Endodermal cell (in vitro differentiated cells): Measurements from ENCODE around the gene B4GALT3. TPM values are rescaled to one million over a fixed set of nuclear protein-coding genes. Genes with fewer than 3 reads are reported as not detected.
A peak's percentile ranks its signal among the peaks of the same experiment; 100 is the strongest.

Experiments
- DNase-seq: peaks from one replicate; pipeline ENCODE4 v3.0.0-alpha.2; 2017
- H3K27ac ChIP-seq: 2 replicates; pipeline ENCODE4 v1.5.1; 2013; ENCODE audit warnings: mild to moderate bottlenecking, low read depth, low read length, moderate library complexity
- H3K27me3 ChIP-seq: 2 replicates; pipeline ENCODE4 v1.6.1; 2013; ENCODE audit warnings: mild to moderate bottlenecking, low read length, moderate library complexity; ENCODE audit not compliant: insufficient read depth, control insufficient read depth, poor library complexity, severe bottlenecking
- H3K36me3 ChIP-seq: 2 replicates; pipeline ENCODE4 v1.7.0; 2013; ENCODE audit warnings: mild to moderate bottlenecking, low read length, moderate library complexity; ENCODE audit not compliant: control insufficient read depth, insufficient read depth
- H3K4me1 ChIP-seq: one replicate; pipeline ENCODE4 v1.7.0; 2013; ENCODE audit warnings: low read length; ENCODE audit not compliant: control insufficient read depth, insufficient read depth
- H3K4me3 ChIP-seq: 2 replicates; pipeline ENCODE4 v1.5.1; 2013; ENCODE audit warnings: mild to moderate bottlenecking, low read length, moderate library complexity
- H3K9ac ChIP-seq: 2 replicates; pipeline ENCODE4 v1.6.1; 2013; ENCODE audit warnings: mild to moderate bottlenecking, low read length, moderate library complexity; ENCODE audit not compliant: poor library complexity, severe bottlenecking; ENCODE audit errors: extremely low read depth
- H3K9me3 ChIP-seq: 2 replicates; pipeline ENCODE4 v1.6.1; 2013; ENCODE audit warnings: mild to moderate bottlenecking, low read length, moderate library complexity; ENCODE audit not compliant: control insufficient read depth
- H3K27ac Mint-ChIP-seq: 2 replicates; pipeline ENCODE4 v1.8.0; 2020; ENCODE audit warnings: mixed read lengths
- H3K27me3 Mint-ChIP-seq: 2 replicates; pipeline ENCODE4 v1.8.0; 2021; ENCODE audit warnings: mild to moderate bottlenecking, mixed read lengths; ENCODE audit not compliant: insufficient read depth
- H3K36me3 Mint-ChIP-seq: 2 replicates; pipeline ENCODE4 v1.8.0; 2020; ENCODE audit warnings: low read depth, mixed read lengths
- H3K4me1 Mint-ChIP-seq: 2 replicates; pipeline ENCODE4 v1.8.0; 2020; ENCODE audit warnings: mixed read lengths
- H3K4me3 Mint-ChIP-seq: 2 replicates; pipeline ENCODE4 v1.8.0; 2020; ENCODE audit warnings: mild to moderate bottlenecking, moderate library complexity, mixed read lengths
- H3K9me3 Mint-ChIP-seq: 2 replicates; pipeline ENCODE4 v1.8.0; 2020; ENCODE audit warnings: mild to moderate bottlenecking, mixed read lengths
- WGBS, 2 experiments: methylation state at CpG; one replicate each; pipeline versions ENCODE4 v1.1.5 to v1.1.7; 2013; ENCODE audit warnings: missing lambda C conversion rate in 2 of 2, mixed read lengths in 1 of 2; ENCODE audit not compliant: insufficient coverage in 1 of 2, insufficient read length in 1 of 2; 5-methylcytosine and 5-hydroxymethylcytosine counted together
- total RNA-seq, 2 donors: library from RNA; stranded (reverse); fragmentation: NEBNext Ultra II Directional in 1 of 2; extraction: Animal tissue kit (Norgen Biotek cat#: 25700) in 1 of 2; gene quantifications; 2 replicates in 1 of 2; 3 replicates in 1 of 2; pipeline ENCODE4 v1.2.1, GENCODE V29; 2021
- TF ChIP-seq, protein P1 (sequence below): fragments of 200-600 bp; sonication (generic); conservative IDR thresholded peaks from 2 replicates; pipeline ENCODE4 v1.5.0; 2021; ENCODE audit warnings: antibody characterized with exemption, mild to moderate bottlenecking

Gene B4GALT3
- total RNA-seq, 2 donors from 2014 or later, result 30.4 to 37.9 TPM

DNA sequence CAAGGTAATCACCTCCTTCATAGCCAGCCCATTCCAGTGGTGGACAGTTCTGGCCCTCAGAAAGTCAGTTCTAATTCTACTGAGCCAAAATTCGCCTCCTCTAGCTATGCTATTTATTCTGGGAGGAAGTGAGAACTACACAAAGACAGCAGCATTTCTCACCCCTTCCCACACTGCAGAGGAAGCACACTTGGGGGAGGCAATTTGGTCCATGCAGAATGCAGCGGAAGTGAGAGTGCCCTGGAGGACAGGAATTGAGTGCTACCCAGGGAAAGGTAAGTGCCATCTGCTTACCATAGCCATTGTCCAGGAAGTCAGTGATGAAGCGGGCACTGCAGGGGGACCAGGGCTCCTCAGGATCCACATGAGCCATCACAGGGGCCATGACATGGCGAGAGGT is 17.9 kb upstream of the B4GALT3 start:
- H3K27me3 ChIP-seq, result no peaks in the 10 kb centered on the region
- no peaks in the 10 kb centered on the region for H3K9me3 Mint-ChIP-seq
- H3K9me3 ChIP-seq, result no peaks in the 10 kb centered on the region
- H3K36me3 ChIP-seq, result no peaks in the 10 kb centered on the region
- H3K36me3 Mint-ChIP-seq, result no peaks in the 10 kb centered on the region
- no peak overlapping the region for H3K4me3 ChIP-seq
- peaks cover 4% of the 10 kb centered on the region for H3K4me1 ChIP-seq
- no peak overlapping the region for H3K4me3 Mint-ChIP-seq
- TF ChIP-seq, protein P1, sequence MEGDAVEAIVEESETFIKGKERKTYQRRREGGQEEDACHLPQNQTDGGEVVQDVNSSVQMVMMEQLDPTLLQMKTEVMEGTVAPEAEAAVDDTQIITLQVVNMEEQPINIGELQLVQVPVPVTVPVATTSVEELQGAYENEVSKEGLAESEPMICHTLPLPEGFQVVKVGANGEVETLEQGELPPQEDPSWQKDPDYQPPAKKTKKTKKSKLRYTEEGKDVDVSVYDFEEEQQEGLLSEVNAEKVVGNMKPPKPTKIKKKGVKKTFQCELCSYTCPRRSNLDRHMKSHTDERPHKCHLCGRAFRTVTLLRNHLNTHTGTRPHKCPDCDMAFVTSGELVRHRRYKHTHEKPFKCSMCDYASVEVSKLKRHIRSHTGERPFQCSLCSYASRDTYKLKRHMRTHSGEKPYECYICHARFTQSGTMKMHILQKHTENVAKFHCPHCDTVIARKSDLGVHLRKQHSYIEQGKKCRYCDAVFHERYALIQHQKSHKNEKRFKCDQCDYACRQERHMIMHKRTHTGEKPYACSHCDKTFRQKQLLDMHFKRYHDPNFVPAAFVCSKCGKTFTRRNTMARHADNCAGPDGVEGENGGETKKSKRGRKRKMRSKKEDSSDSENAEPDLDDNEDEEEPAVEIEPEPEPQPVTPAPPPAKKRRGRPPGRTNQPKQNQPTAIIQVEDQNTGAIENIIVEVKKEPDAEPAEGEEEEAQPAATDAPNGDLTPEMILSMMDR, result no peak
- DNase-seq, result no peak
- 89 to 93% methylated on average over 4 of the region's 4 CpGs for WGBS, 2 experiments
- peaks cover 37% of the 10 kb centered on the region for H3K4me1 Mint-ChIP-seq
- H3K27ac ChIP-seq, result no peak overlapping the region
- no peaks in the 10 kb centered on the region for H3K27me3 Mint-ChIP-seq
- no peak overlapping the region for H3K9ac ChIP-seq
- no peak overlapping the region for H3K27ac Mint-ChIP-seq

DNA sequence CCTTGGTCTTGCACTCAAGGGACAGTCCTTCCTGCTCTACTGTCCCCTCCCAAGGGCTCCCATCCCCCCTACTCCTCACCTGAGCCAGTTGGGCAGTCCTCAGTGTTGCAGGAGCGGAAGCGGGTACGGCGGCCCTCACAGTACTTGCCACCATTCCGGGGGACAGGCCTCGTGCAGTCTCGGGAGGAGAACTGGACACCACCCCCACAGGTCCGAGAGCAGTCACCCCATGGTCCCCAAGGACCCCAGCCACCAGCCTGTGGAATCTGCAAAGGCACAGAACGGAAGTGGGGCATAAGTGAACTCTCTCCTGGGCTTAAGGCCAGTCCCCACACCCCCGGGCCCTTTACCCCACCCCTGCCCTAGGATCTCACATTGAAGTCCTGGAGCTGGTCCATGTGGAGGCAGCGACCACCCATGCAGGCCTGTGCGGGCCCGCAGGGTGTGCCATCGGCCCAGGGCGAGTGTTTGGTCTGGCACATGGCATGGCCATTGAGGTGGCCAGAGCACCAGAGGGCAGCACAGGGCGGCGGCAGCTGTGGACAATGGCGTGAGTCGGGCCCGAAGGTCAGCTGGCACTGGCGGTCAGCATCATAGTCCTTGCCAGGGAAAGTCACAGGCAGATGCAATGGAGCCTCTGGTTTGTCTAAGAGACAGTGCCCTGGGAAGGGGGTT is 16.4 kb upstream of the B4GALT3 start:
- Histone ChIP-seq H3K36me3 (no peaks in the 10 kb centered on the region), H3K9ac (no peak overlapping the region), H3K27me3 (no peaks in the 10 kb centered on the region), H3K9me3 (no peaks in the 10 kb centered on the region), H3K27ac (no peak overlapping the region), H3K4me3 (no peak overlapping the region), H3K4me1 (peaks cover 4% of the 10 kb centered on the region)
- DNase-seq, result no peak
- TF ChIP-seq, protein P1, result peak; percentile 12
- 94 to 99% methylated on average over 14 to 21 of the region's 21 CpGs for WGBS, 2 experiments
- H3K9me3 Mint-ChIP-seq, result no peaks in the 10 kb centered on the region
- H3K36me3 Mint-ChIP-seq, result no peaks in the 10 kb centered on the region
- no peaks in the 10 kb centered on the region for H3K27me3 Mint-ChIP-seq
- no peak overlapping the region for H3K4me3 Mint-ChIP-seq
- H3K27ac Mint-ChIP-seq, result no peak overlapping the region
- peaks cover 26% of the 10 kb centered on the region for H3K4me1 Mint-ChIP-seq

DNA sequence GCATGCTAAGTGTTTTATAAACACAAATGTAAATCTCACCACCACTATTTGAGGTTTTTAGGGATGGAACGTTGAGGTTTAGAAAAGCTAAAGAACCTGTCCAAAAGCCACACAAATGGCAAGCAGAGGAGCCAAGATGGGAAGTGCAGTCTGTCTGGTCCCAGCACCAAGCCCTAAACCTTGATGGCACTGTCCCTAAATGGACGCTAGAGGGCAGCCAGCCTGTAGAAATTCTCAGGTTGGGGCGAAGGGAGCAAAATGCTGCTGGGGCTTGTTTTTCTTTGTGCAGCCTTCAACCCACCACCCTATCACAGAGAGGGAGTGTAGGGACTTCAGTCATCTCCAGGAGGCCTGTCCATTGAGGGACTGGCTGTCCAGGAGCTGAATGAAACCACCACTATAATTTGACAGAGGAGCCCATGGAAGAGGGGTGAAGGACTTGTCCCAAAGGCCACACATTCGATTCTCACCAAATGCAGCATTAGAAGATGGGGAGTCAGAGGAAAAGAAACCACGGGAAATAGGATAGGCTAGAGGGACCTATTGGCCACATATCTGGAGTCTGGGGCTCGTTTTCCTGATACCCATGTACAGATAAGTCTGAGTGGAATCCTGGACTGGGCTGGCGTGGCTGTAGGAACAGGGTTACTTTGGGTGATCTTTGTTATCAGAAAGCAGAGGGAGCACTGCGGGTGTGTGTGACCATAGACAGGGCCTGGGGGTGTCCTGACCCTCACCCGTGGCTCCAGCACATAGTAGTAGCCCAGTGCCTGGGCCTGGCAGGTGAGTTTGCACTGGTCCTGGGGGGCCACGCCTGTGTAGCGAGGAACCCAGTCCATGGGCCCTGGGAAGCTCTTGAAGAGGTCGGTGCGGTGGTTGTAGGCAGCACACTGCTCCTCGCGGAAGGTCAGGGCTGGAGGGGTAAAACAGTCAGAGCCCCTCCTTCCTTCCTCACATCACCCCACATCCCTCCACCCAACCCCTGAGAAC is 15.5 kb upstream of the B4GALT3 start:
- Histone ChIP-seq H3K4me1 (no peaks in the 10 kb centered on the region), H3K27me3 (no peaks in the 10 kb centered on the region), H3K36me3 (no peaks in the 10 kb centered on the region), H3K9me3 (no peaks in the 10 kb centered on the region), H3K27ac (no peak overlapping the region), H3K4me3 (no peak overlapping the region), H3K9ac (no peak overlapping the region)
- H3K27me3 Mint-ChIP-seq, result no peaks in the 10 kb centered on the region
- peak overlapping the region; percentile 62 for H3K27ac Mint-ChIP-seq
- no peak overlapping the region for H3K4me3 Mint-ChIP-seq
- H3K4me1 Mint-ChIP-seq, result peaks cover 16% of the 10 kb centered on the region
- DNase-seq, result peak; percentile 87
- H3K36me3 Mint-ChIP-seq, result no peaks in the 10 kb centered on the region
- TF ChIP-seq, protein P1, result peak; percentile 89
- 66 to 73% methylated on average over 4 to 14 of the region's 15 CpGs for WGBS, 2 experiments
- H3K9me3 Mint-ChIP-seq, result no peaks in the 10 kb centered on the region
